HG03135 (cell line): ENCODE measurements around the gene COL8A1.

ENCODE experiments used
- ATAC-seq: cut with Tn5 transposase; IDR thresholded peaks from one replicate; pipeline ENCODE4 v1.9.1; 2021; ENCODE audit warnings: mild to moderate bottlenecking, moderate library complexity; ENCODE audit not compliant: unreplicated experiment

Gene COL8A1

GRCh38 chr3:99637368-99638111 lies 854 bp upstream of the COL8A1 start:
- ATAC-seq, result no peak

DNA sequence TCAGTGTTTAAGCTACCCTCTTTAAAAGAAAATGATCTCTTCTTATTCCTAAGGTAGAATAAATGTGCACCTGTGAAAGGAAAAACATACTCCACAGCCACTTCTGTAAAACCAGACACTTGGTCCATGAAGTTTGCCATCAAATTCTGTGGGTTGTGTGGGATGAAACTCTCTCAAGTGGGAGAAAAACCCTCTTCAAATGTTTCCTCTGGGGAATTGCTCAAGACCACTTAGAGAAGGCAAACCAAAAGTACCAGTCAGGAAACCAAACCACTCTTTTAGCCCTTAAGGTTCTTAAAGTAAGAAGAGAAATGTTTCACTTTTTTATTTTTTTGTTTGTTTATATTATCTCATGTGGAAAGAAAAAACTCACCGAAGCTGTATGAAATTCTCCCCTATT lies 1.2 kb downstream of the COL8A1 start:
- no peak for ATAC-seq

DNA sequence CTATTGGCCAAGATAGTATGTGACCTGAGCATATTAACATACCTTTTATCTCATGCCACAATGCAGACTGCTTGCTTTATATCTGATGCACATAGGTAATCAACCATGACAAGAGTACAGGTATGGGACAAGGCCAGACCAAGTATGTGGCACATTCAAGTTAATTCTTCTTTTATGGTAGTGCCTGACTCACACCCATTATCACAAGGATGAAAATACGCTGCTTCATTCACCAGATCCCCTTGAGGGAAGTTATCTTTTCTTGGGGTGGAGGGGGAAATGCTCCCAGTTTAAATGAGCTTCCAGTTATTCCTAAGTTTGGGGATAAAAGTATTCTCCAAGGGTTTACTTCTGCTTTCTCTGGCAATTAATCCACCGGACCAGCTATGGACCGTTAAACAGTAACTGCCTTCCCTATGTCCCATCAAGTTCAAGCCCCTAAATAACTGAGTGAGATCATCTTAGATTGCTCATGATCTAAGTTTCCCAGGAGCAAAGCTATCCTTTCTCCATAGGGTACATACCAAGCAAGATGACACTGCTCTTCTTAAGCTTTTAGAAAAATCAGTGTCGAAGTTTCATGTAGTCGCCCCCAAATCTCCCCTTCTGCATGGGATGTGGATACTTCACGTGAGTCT lies 1.9 kb downstream of the COL8A1 start:
- no peak for ATAC-seq

DNA sequence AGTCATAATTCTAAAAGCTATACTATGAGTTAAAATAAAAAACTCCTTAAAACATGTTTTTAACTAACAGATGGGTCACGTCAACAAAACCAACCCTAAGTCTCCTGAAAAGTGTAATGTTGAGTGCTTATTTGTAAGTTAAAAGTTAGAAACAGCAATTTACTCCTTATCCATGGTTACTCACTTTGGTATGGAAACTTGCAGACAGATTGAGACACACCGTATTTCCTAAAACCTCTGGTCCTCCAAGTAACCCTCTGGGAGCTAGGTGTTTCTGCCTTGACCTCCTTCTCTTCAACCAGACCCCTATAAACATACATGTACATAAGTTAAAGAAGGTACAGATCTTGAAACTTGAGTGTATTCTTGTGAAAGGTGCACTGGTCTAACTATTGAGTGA lies 3.1 kb downstream of the COL8A1 start:
- no peak for ATAC-seq

DNA sequence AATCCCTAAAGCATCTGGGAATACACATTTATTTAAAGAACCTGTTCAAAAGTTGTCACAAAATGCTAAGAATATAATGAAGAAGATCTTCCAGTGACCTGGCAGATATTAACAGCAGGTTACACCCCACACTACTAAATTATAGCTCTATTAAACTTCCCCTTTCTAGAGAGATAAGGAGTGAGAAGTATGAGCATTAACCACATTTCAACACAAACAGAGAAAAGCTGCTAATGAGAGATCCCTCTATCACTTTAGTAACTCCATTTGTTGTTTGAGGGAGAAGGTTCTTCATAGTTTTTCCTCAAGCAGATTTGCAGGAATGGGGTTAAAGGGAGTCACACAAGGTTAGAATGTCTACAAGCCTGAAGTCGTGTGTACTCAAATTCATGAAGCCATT lies 3.6 kb downstream of the COL8A1 start:
- no peak for ATAC-seq

DNA sequence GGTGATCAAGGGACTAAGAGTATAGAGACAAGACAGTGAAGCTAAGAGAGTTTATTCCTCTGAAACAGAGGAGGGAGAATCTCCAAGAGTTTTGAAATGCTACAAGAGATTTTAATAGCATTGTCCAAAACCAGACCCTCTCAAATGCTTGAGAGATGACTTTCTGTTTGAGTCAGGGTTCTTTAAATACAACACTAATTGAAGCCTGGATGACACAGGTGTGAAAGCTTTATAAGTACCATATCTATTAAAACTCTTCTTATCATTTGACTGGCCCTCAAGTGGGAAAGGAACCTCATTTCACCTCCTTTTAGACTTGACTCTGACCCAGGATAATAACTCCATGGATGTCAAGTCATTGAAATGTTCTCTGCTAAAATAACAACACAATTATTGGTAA lies 5.6 kb downstream of the COL8A1 start:
- no peak for ATAC-seq

DNA sequence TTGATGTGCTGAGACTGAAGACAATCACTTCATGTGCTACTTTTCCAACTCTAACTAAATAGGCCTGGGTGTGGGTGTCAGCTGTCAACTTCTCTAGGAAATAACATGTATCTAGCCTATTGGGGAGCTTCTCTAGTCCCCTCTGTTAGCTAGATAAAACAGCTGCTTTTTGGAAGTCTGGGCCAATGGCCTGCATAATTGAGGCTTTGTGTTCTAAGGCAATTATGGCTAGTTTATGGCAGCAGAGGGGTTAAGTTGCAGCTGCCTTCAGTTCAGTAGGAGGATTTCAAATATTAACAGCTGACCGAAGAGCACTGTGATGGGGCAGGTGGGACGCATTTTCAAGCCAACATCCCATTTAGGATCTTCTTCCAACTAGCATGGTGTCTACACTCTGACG lies 6.4 kb downstream of the COL8A1 start:
- no peak for ATAC-seq

DNA sequence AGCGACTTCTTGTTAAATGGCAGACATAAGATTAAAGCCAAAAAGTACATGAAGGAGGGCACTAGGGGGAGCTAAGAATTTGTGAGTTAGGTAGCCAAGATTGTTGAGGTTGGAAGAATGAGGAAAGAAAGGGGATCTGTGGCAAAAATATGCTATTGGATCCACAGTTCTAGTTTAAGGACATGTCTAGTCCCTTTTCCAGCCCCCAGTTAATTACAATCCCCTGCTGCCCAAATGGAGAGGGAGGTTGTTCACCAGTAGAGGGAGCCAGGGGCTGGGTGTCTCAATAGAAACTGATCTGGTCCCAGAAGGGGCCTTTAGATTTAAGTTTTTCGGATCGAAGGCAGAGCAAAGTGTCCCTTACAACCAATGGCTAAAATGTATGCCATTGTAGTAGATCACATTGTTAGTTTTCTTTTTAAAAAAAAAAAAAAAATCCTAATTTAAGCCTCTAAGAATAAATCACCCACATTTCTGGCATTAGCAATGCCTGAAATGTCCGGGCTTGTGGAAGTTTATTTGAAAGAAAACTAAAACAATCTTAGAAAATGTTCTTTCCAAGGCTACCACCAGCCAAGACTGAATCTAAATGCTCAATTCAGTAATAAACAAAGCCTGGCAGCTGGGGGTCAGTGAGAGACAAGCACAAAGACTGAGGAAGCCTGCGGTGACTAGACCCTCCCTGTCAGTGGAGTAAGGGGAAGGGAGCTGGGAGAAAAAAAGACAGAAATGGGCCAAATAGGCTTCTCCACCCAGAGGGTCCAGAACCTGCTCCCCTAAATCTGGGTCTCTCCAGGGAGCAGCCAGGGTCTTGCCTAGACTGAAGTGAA lies 7.1 kb downstream of the COL8A1 start:
- no peak for ATAC-seq

GRCh38 chr3:99646107-99646435 lies 7.7 kb downstream of the COL8A1 start:
- ATAC-seq, result no peak

DNA sequence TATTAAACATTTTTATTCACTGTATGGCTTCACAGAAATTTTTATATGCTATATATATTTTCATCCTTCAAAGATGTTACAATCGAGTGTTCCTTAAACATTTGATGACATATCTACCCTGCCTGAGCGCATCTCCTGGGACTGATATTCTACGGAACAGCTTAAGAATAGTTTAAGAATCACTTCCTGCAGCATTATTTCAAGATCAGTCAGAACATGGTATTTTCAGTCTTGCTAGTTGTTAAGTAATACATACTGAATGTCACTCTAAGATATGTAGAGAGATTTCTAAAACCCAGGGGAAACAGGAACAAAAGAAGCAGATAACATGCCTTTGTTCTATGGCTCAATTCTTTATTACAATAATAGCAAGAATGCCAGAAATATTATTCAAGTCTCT lies 8.7 kb downstream of the COL8A1 start:
- ATAC-seq, result no peak

GRCh38 chr3:99648101-99648500 lies 9.7 kb downstream of the COL8A1 start:
- ATAC-seq, result no peak

DNA sequence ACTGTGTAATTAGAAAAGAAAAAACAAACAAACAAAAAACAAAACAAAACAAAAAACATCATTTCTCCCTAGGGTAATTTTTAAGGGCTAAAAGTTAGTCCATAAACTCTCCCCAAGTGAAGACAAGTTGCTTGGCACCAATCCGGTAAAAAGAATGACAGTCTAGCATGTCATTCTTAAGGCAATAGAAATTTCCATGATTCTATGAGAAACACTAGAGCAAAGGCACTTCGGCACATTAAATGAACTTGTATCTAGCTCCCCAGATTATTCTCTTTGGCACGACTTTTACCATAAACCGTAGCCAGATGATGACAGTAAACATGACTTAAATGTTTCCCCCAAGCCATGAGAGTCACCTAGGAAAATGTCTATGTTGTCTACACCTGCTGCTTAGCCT lies 10.1 kb downstream of the COL8A1 start:
- no peak for ATAC-seq

GRCh38 chr3:99651531-99651930 lies 13.1 kb downstream of the COL8A1 start:
- no peak for ATAC-seq

DNA sequence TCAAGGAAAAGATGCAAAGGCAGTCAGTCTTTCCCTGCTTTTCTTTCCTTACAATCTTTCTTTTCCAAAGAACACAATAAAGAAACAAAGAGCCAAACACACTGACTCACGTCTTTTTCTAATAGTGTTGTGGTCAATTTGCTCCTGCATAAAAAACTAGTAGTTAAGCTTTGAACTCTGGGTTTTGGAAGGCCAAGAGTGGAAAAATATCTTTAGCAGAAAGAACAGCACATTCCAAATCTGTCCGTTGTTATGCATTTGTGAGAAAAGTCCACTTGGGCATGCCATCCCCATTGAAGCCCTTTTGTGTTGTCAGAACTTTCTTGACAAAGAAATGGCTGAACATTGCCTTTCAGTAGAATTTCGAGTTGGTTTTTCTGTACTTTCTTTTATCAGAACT lies 18.2 kb downstream of the COL8A1 start:
- no peak for ATAC-seq

- ATAC-seq, result no peak
These were observed 19.9 kb downstream of the COL8A1 start for GRCh38 chr3:99658274-99658673.

GRCh38 chr3:99659032-99659431 lies 20.6 kb downstream of the COL8A1 start:
- ATAC-seq, result no peak

DNA sequence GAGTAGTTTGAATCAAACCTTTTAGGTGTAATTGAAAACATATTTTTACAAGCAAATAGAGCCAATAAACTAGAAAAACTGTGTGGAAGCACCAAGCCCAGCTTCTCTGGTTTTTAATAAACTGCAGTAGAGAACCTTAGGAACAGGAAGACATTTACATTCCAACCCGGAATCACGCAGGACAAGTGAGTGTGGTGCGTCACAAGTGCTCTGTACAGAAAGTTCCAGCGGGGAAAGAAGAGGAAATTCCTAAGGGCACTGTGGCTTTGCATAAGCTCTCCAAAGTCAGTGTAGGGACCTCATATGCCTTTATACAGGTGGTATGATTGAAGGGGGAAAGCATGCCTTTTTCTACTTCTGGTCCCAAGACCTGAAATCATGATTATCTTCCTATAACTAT lies 21.6 kb downstream of the COL8A1 start:
- no peak for ATAC-seq

GRCh38 chr3:99662838-99663570 lies 24.6 kb downstream of the COL8A1 start:
- no peak for ATAC-seq

GRCh38 chr3:99663977-99664376 lies 25.6 kb downstream of the COL8A1 start:
- ATAC-seq, result no peak

DNA sequence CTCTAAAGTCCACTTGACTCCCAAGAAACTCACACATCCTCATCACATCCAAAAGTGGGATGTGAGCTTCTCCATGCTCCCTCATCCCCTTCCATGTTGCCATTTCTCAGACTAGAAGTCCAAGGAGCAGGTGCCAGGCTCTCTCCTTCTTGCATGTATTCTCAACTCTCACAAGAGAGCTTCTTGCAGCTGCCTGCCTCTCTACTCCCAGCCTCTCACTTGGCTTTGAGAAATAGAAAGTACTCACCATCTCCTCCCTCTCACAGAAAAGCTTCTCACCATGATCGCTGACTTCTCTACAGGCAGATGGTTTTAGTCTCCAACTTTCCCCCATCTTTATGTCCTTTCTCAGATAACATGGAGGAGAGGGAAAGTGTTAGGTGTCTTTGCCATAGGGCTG lies 26.6 kb downstream of the COL8A1 start:
- no peak for ATAC-seq

DNA sequence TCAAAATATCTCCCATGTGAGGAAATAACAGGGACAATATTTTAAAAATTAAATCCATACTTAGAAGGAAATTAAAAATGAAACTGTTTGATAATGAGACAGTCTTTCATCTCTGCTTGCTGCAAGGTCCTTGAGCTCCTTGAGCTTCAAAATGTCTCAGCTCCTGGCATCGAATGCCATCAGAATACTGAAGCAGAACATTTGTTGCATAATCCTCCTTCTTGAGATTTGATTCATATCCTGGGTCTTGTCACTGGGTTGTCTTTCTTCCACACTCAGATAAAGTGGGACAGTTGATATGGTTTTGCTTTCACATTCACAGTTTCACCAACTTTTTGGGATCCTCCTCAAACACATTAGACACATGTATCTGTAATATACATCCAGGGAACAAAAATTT lies 27.8 kb downstream of the COL8A1 start:
- no peak for ATAC-seq
